ENCODE results near the gene ADCY9.

ADCY9 gene

GRCh38 chr16:4110065-4110464, 6.2 kb downstream of the ADCY9 start:
- CTCF ChIA-PET, result interaction anchor here (5.2 kb wide), 1 partner anchor 144 kb away, joined by 30 read pairs; no protein-coding TSS in a partner anchor
- no peak for TF ChIP-seq CTCF (IDR thresholded peaks at IDR 0.05; ENCODE audit: insufficient read depth, low read length, missing control alignments)
- DNase-seq (ENCODE audit: low read depth, low spot score), result no peak
- POLR2A ChIA-PET, result interaction anchor here (0.6 kb wide), 1 partner anchor 57 kb away, joined by 3 read pairs; no protein-coding TSS in a partner anchor
- H3K4me3 ChIP-seq (ENCODE audit: low read depth, low read length), result no peak overlapping the region

- CTCF ChIA-PET, result no interaction called here
- TF ChIP-seq CTCF (IDR thresholded peaks at IDR 0.05; ENCODE audit: insufficient read depth, low read length, missing control alignments), result no peak
- POLR2A ChIA-PET, result no interaction called here
- no peak overlapping the region for H3K4me3 ChIP-seq (ENCODE audit: low read depth, low read length)
- no peak for DNase-seq (ENCODE audit: low read depth, low spot score)
These were observed 6.9 kb downstream of the ADCY9 start for GRCh38 chr16:4109250-4109736.

- ChIA-PET POLR2A (no interaction called here), CTCF (interaction anchor here (1.0 kb wide), 1 partner anchor 123 kb away, joined by 3 read pairs; no protein-coding TSS in a partner anchor)
- H3K4me3 ChIP-seq (ENCODE audit: low read depth, low read length), result no peak overlapping the region
- no peak for DNase-seq (ENCODE audit: low read depth, low spot score)
- no peak for TF ChIP-seq CTCF (IDR thresholded peaks at IDR 0.05; ENCODE audit: insufficient read depth, low read length, missing control alignments)
These were observed 9.7 kb downstream of the ADCY9 start for GRCh38 chr16:4106516-4106915.

GRCh38 chr16:4105848-4106247, 10.4 kb downstream of the ADCY9 start:
- CTCF ChIA-PET, result no interaction called here
- TF ChIP-seq CTCF (IDR thresholded peaks at IDR 0.05; ENCODE audit: insufficient read depth, low read length, missing control alignments), result no peak
- no peak for DNase-seq (ENCODE audit: low read depth, low spot score)
- POLR2A ChIA-PET, result no interaction called here
- no peak overlapping the region for H3K4me3 ChIP-seq (ENCODE audit: low read depth, low read length)

- POLR2A ChIA-PET, result no interaction called here
- DNase-seq (ENCODE audit: low read depth, low spot score), result no peak
- CTCF ChIA-PET, result interaction anchor here (0.9 to 1.0 kb wide), 2 partner anchors 72 to 167 kb away, joined by 3 read pairs; no protein-coding TSS in a partner anchor
- TF ChIP-seq CTCF (IDR thresholded peaks at IDR 0.05; ENCODE audit: insufficient read depth, low read length, missing control alignments), result no peak
- H3K4me3 ChIP-seq (ENCODE audit: low read depth, low read length), result no peak overlapping the region
These were observed 12.5 kb downstream of the ADCY9 start for GRCh38 chr16:4103745-4104144.

GRCh38 chr16:4101421-4102219, 14.6 kb downstream of the ADCY9 start:
- TF ChIP-seq CTCF (IDR thresholded peaks at IDR 0.05; ENCODE audit: insufficient read depth, low read length, missing control alignments), result no peak
- no peak overlapping the region for H3K4me3 ChIP-seq (ENCODE audit: low read depth, low read length)
- no peak for DNase-seq (ENCODE audit: low read depth, low spot score)
- ChIA-PET POLR2A (no interaction called here), CTCF (interaction anchor here (1.0 kb wide), 1 partner anchor 10 kb away, joined by 4 read pairs; no protein-coding TSS in a partner anchor)
